A549 (cell line): ENCODE results near the gene AK8.

Experiments
- CTCF ChIP-seq: fragments of >200 bp; sonication (Bioruptor Twin); formaldehyde crosslinking; IDR thresholded peaks from 3 replicates; pipeline ENCODE4 v1.5.1; 2016
- MAX ChIP-seq: IDR thresholded peaks from 2 replicates; pipeline ENCODE4 v1.6.1; 2012
- POLR2A ChIP-seq: IDR thresholded peaks from 2 replicates; pipeline ENCODE4 v1.6.1; 2012; ENCODE audit warnings: mild to moderate bottlenecking, low read length
- POLR2AphosphoS2 ChIP-seq: conservative IDR thresholded peaks from 2 replicates; pipeline ENCODE4 v1.6.1; 2012; ENCODE audit warnings: low read length, improper control_type of control experiment, inconsistent platforms
- RFX5 ChIP-seq: fragments of 450-650 bp; IDR thresholded peaks from 2 replicates; pipeline ENCODE4 v1.7.1; 2014; ENCODE audit warnings: antibody characterized with exemption, mild to moderate bottlenecking, moderate library complexity

GRCh38 chr9:132896906-132897305, 18.8 kb upstream of the AK8 start:
- TF ChIP-seq CTCF (no peak), POLR2AphosphoS2 (no peak), RFX5 (no peak), MAX (no peak), POLR2A (no peak)
